Measurements from ENCODE around the gene IL10RB.

Gene IL10RB

GRCh38 chr21:33332143-33332542 lies 66.0 kb downstream of the IL10RB start:
- H3K27me3 ChIP-seq (replicated peaks in 2 of 5; ENCODE audit: control insufficient read depth in 4 of 5, insufficient read depth in 5 of 5, low read length in 4 of 5): no peaks in the 10 kb centered on the region
- peak in 1 of 3 donors; percentile 38 for DNase-seq
- WGBS (ENCODE audit: insufficient coverage): no CpG with 5 or more reads among the region's 1 CpG
- POLR2A ChIA-PET: no interaction called here
- H3K27ac ChIP-seq (ENCODE audit: insufficient read depth in 1 of 2, low read depth in 1 of 2, low read length in 2 of 2, poor library complexity in 1 of 2, severe bottlenecking in 2 of 2): no peak overlapping the region
- no peak overlapping the region for H3K4me3 ChIP-seq (ENCODE audit: control insufficient read depth in 1 of 7, extremely low read depth in 1 of 7, insufficient read depth in 4 of 7, low read depth in 2 of 7, low read length in 6 of 7)
- H3K36me3 ChIP-seq (ENCODE audit: control insufficient read depth in 4 of 4, insufficient read depth in 4 of 4, low read length in 3 of 4): peaks cover 5 to 31% (median 21%) of the 10 kb centered on the region in 4 experiments
- CTCF ChIA-PET: interaction anchor here (1.2 to 2.9 kb wide), 7 partner anchors 9 to 134 kb away, joined by 3 to 10 read pairs (median 4); no protein-coding TSS in a partner anchor
- peaks cover 4 to 19% (median 9%) of the 10 kb centered on the region in 5 experiments for H3K9me3 ChIP-seq (ENCODE audit: control extremely low read depth in 1 of 5, control insufficient read depth in 4 of 5, insufficient read depth in 2 of 5, low read depth in 1 of 5, low read length in 4 of 5)
- H3K4me1 ChIP-seq (ENCODE audit: control extremely low read depth in 1 of 4, control insufficient read depth in 4 of 4, insufficient read depth in 4 of 4, low read length in 3 of 4): peaks cover 0 to 5% (median 0%) of the 10 kb centered on the region in 4 experiments

GRCh38 chr21:33334191-33334590 lies 68.0 kb downstream of the IL10RB start:
- DNase-seq: no peak
- H3K27ac ChIP-seq (ENCODE audit: insufficient read depth in 1 of 2, low read depth in 1 of 2, low read length in 2 of 2, poor library complexity in 1 of 2, severe bottlenecking in 2 of 2): no peak overlapping the region
- WGBS (ENCODE audit: insufficient coverage): 76% methylated on average over 3 of the region's 4 CpGs
- H3K4me1 ChIP-seq (ENCODE audit: control extremely low read depth in 1 of 4, control insufficient read depth in 4 of 4, insufficient read depth in 4 of 4, low read length in 3 of 4): no peaks in the 10 kb centered on the region
- H3K9me3 ChIP-seq (ENCODE audit: control extremely low read depth in 1 of 5, control insufficient read depth in 4 of 5, insufficient read depth in 2 of 5, low read depth in 1 of 5, low read length in 4 of 5): peaks cover 4 to 19% (median 9%) of the 10 kb centered on the region in 5 experiments
- H3K27me3 ChIP-seq (replicated peaks in 2 of 5; ENCODE audit: control insufficient read depth in 4 of 5, insufficient read depth in 5 of 5, low read length in 4 of 5): no peaks in the 10 kb centered on the region
- H3K4me3 ChIP-seq (ENCODE audit: control insufficient read depth in 1 of 7, extremely low read depth in 1 of 7, insufficient read depth in 4 of 7, low read depth in 2 of 7, low read length in 6 of 7): no peak overlapping the region
- peaks cover 5 to 33% (median 19%) of the 10 kb centered on the region in 4 experiments for H3K36me3 ChIP-seq (ENCODE audit: control insufficient read depth in 4 of 4, insufficient read depth in 4 of 4, low read length in 3 of 4)
- CTCF ChIA-PET: interaction anchor here (0.6 to 0.9 kb wide), 3 partner anchors 9 to 14 kb away, joined by 3 to 7 read pairs (median 4); partner anchors contain the start of gene IFNAR1
- POLR2A ChIA-PET: no interaction called here

GRCh38 chr21:33334824-33335223 lies 68.7 kb downstream of the IL10RB start:
- POLR2A ChIA-PET: no interaction called here
- H3K4me1 ChIP-seq (ENCODE audit: control extremely low read depth in 1 of 4, control insufficient read depth in 4 of 4, insufficient read depth in 4 of 4, low read length in 3 of 4): peaks cover 0 to 1% (median 0%) of the 10 kb centered on the region in 4 experiments
- CTCF ChIA-PET: interaction anchor here (0.6 to 0.9 kb wide), 3 partner anchors 9 to 13 kb away, joined by 3 to 7 read pairs (median 4); partner anchors contain the start of gene IFNAR1
- peaks cover 4 to 19% (median 9%) of the 10 kb centered on the region in 5 experiments for H3K9me3 ChIP-seq (ENCODE audit: control extremely low read depth in 1 of 5, control insufficient read depth in 4 of 5, insufficient read depth in 2 of 5, low read depth in 1 of 5, low read length in 4 of 5)
- peak in 1 of 3 donors; percentile 15 for DNase-seq
- peaks cover 5 to 33% (median 19%) of the 10 kb centered on the region in 4 experiments for H3K36me3 ChIP-seq (ENCODE audit: control insufficient read depth in 4 of 4, insufficient read depth in 4 of 4, low read length in 3 of 4)
- WGBS (ENCODE audit: insufficient coverage): 100% methylated on average over 1 of the region's 2 CpGs
- H3K27ac ChIP-seq (ENCODE audit: insufficient read depth in 1 of 2, low read depth in 1 of 2, low read length in 2 of 2, poor library complexity in 1 of 2, severe bottlenecking in 2 of 2): no peak overlapping the region
- H3K4me3 ChIP-seq (ENCODE audit: control insufficient read depth in 1 of 7, extremely low read depth in 1 of 7, insufficient read depth in 4 of 7, low read depth in 2 of 7, low read length in 6 of 7): no peak overlapping the region
- H3K27me3 ChIP-seq (replicated peaks in 2 of 5; ENCODE audit: control insufficient read depth in 4 of 5, insufficient read depth in 5 of 5, low read length in 4 of 5): no peaks in the 10 kb centered on the region

GRCh38 chr21:33339135-33339534 lies 73.0 kb downstream of the IL10RB start:
- Histone ChIP-seq H3K4me3 (ENCODE audit: control insufficient read depth in 1 of 7, extremely low read depth in 1 of 7, insufficient read depth in 4 of 7, low read depth in 2 of 7, low read length in 6 of 7) (no peak overlapping the region), H3K9me3 (ENCODE audit: control extremely low read depth in 1 of 5, control insufficient read depth in 4 of 5, insufficient read depth in 2 of 5, low read depth in 1 of 5, low read length in 4 of 5) (peaks cover 0 to 4% (median 0%) of the 10 kb centered on the region in 5 experiments), H3K27ac (ENCODE audit: insufficient read depth in 1 of 2, low read depth in 1 of 2, low read length in 2 of 2, poor library complexity in 1 of 2, severe bottlenecking in 2 of 2) (no peak overlapping the region), H3K36me3 (ENCODE audit: control insufficient read depth in 4 of 4, insufficient read depth in 4 of 4, low read length in 3 of 4) (peaks cover 6 to 46% (median 14%) of the 10 kb centered on the region in 4 experiments), H3K27me3 (replicated peaks in 2 of 5; ENCODE audit: control insufficient read depth in 4 of 5, insufficient read depth in 5 of 5, low read length in 4 of 5) (no peaks in the 10 kb centered on the region), H3K4me1 (ENCODE audit: control extremely low read depth in 1 of 4, control insufficient read depth in 4 of 4, insufficient read depth in 4 of 4, low read length in 3 of 4) (peaks cover 0 to 2% (median 0%) of the 10 kb centered on the region in 4 experiments)
- CTCF ChIA-PET: interaction anchor here (1.3 to 2.4 kb wide), 2 partner anchors 9 to 22 kb away, joined by 4 to 13 read pairs; no protein-coding TSS in a partner anchor
- POLR2A ChIA-PET: no interaction called here
- WGBS (ENCODE audit: insufficient coverage): no CpG with 5 or more reads among the region's 1 CpG
- DNase-seq: no peak

- ChIA-PET POLR2A (interaction anchor here (0.6 to 0.9 kb wide), 2 partner anchors 15 to 662 kb away, joined by 3 to 4 read pairs; partner anchors contain the start of gene IFNAR1), CTCF (interaction anchor here (2.4 kb wide), 1 partner anchor 21 kb away, joined by 13 read pairs; no protein-coding TSS in a partner anchor)
- H3K27ac ChIP-seq (ENCODE audit: insufficient read depth in 1 of 2, low read depth in 1 of 2, low read length in 2 of 2, poor library complexity in 1 of 2, severe bottlenecking in 2 of 2): peak overlapping the region in 1 of 2 experiments; percentile 38
- peaks cover 6 to 46% (median 15%) of the 10 kb centered on the region in 4 experiments for H3K36me3 ChIP-seq (ENCODE audit: control insufficient read depth in 4 of 4, insufficient read depth in 4 of 4, low read length in 3 of 4)
- no peaks in the 10 kb centered on the region for H3K27me3 ChIP-seq (replicated peaks in 2 of 5; ENCODE audit: control insufficient read depth in 4 of 5, insufficient read depth in 5 of 5, low read length in 4 of 5)
- no peak for DNase-seq
- no peak overlapping the region for H3K4me3 ChIP-seq (ENCODE audit: control insufficient read depth in 1 of 7, extremely low read depth in 1 of 7, insufficient read depth in 4 of 7, low read depth in 2 of 7, low read length in 6 of 7)
- H3K9me3 ChIP-seq (ENCODE audit: control extremely low read depth in 1 of 5, control insufficient read depth in 4 of 5, insufficient read depth in 2 of 5, low read depth in 1 of 5, low read length in 4 of 5): peaks cover 0 to 3% (median 0%) of the 10 kb centered on the region in 5 experiments
- H3K4me1 ChIP-seq (ENCODE audit: control extremely low read depth in 1 of 4, control insufficient read depth in 4 of 4, insufficient read depth in 4 of 4, low read length in 3 of 4): peaks cover 0 to 2% (median 0%) of the 10 kb centered on the region in 4 experiments
- WGBS (ENCODE audit: insufficient coverage): 50% methylated on average over 1 of the region's 2 CpGs
These were observed 73.8 kb downstream of the IL10RB start for GRCh38 chr21:33339918-33340317.

- no peaks in the 10 kb centered on the region for H3K9me3 ChIP-seq (ENCODE audit: control extremely low read depth in 1 of 5, control insufficient read depth in 4 of 5, insufficient read depth in 2 of 5, low read depth in 1 of 5, low read length in 4 of 5)
- POLR2A ChIA-PET: no interaction called here
- no peak overlapping the region for H3K4me3 ChIP-seq (ENCODE audit: control insufficient read depth in 1 of 7, extremely low read depth in 1 of 7, insufficient read depth in 4 of 7, low read depth in 2 of 7, low read length in 6 of 7)
- H3K4me1 ChIP-seq (ENCODE audit: control extremely low read depth in 1 of 4, control insufficient read depth in 4 of 4, insufficient read depth in 4 of 4, low read length in 3 of 4): no peaks in the 10 kb centered on the region
- H3K36me3 ChIP-seq (ENCODE audit: control insufficient read depth in 4 of 4, insufficient read depth in 4 of 4, low read length in 3 of 4): peaks cover 24 to 69% (median 40%) of the 10 kb centered on the region in 4 experiments
- no peak overlapping the region for H3K27ac ChIP-seq (ENCODE audit: insufficient read depth in 1 of 2, low read depth in 1 of 2, low read length in 2 of 2, poor library complexity in 1 of 2, severe bottlenecking in 2 of 2)
- WGBS (ENCODE audit: insufficient coverage): 96% methylated on average over 5 of the region's 5 CpGs
- CTCF ChIA-PET: interaction anchor here (0.8 to 1.5 kb wide), 3 partner anchors 10 to 56 kb away, joined by 3 to 7 read pairs (median 5); no protein-coding TSS in a partner anchor
- no peaks in the 10 kb centered on the region for H3K27me3 ChIP-seq (replicated peaks in 2 of 5; ENCODE audit: control insufficient read depth in 4 of 5, insufficient read depth in 5 of 5, low read length in 4 of 5)
- no peak for DNase-seq
These were observed 79.6 kb downstream of the IL10RB start for GRCh38 chr21:33345751-33346238.

Data from common myeloid progenitor, CD34-positive (primary cell).